CD4-positive, alpha-beta T cell (primary cell): ENCODE data around the gene NANOS3. TPM values are rescaled to one million over a fixed set of nuclear protein-coding genes. Genes with fewer than 3 reads are reported as not detected.

Experiments used
- ATAC-seq: fragments of 200-7000 bp; cut with Tn5 transposase; one replicate; pipeline ENCODE4 v1.10.0; 2022; ENCODE audit warnings: mild to moderate bottlenecking; ENCODE audit not compliant: poor library complexity
- CTCF ChIA-PET: fragments of 350-600 bp; sonication (Branson Sonifier 250); formaldehyde crosslinking; loops from one replicate; lab custom pipeline; 2021; ENCODE audit warnings: antibody characterized with exemption, inconsistent platforms; lab: Charles Lee
- POLR2A ChIA-PET: fragments of 350-600 bp; sonication (Branson Sonifier 250); formaldehyde crosslinking; loops from one replicate; lab custom pipeline; 2021; ENCODE audit warnings: antibody characterized with exemption, inconsistent platforms; lab: Charles Lee
- DNase-seq, 14 experiments: peaks; one replicate each; pipeline ENCODE4 v3.0.0-alpha.2; 2013 to 2020; ENCODE audit warnings: mixed read lengths in 2 of 14
- H3K27ac ChIP-seq, 2 donors: one replicate each; pipeline versions ENCODE4 v1.5.1 to v1.7.0; 2013; ENCODE audit warnings: low read length in 2 of 2, low read depth in 1 of 2, mild to moderate bottlenecking in 1 of 2
- H3K27me3 ChIP-seq, 2 experiments: 1 replicate in 1 of 2; 2 replicates in 1 of 2; pipeline versions ENCODE4 v1.6.1 to v1.7.0; 2013; ENCODE audit warnings: low read length in 2 of 2, control low read depth in 1 of 2, mild to moderate bottlenecking in 1 of 2, moderate library complexity in 1 of 2; ENCODE audit not compliant: insufficient read depth in 2 of 2, control insufficient read depth in 1 of 2
- H3K36me3 ChIP-seq: one replicate; pipeline ENCODE4 v1.6.1; 2013; ENCODE audit warnings: low read length, control low read depth; ENCODE audit not compliant: insufficient read depth
- H3K4me1 ChIP-seq: one replicate; pipeline ENCODE4 v1.6.1; 2013; ENCODE audit warnings: low read length, control low read depth; ENCODE audit not compliant: insufficient read depth
- H3K4me3 ChIP-seq: one replicate; pipeline ENCODE4 v1.5.1; 2013; ENCODE audit warnings: mild to moderate bottlenecking, low read length, moderate library complexity
- H3K9me3 ChIP-seq, 2 experiments: 1 replicate in 1 of 2; 2 replicates in 1 of 2; pipeline versions ENCODE4 v1.6.1 to v1.7.0; 2013; ENCODE audit warnings: low read length in 2 of 2, mild to moderate bottlenecking in 2 of 2, control low read depth in 1 of 2, moderate library complexity in 1 of 2; ENCODE audit not compliant: control insufficient read depth in 1 of 2, insufficient read depth in 1 of 2
- H3K27ac Mint-ChIP-seq: one replicate; pipeline ENCODE4 v1.8.0; 2020; ENCODE audit warnings: mixed read lengths
- H3K27me3 Mint-ChIP-seq: one replicate; pipeline ENCODE4 v1.8.0; 2021; ENCODE audit warnings: mixed read lengths
- H3K36me3 Mint-ChIP-seq: one replicate; pipeline ENCODE4 v1.8.0; 2021; ENCODE audit warnings: low read depth, mixed read lengths
- H3K4me1 Mint-ChIP-seq: one replicate; pipeline ENCODE4 v1.8.0; 2021; ENCODE audit warnings: low read depth, mixed read lengths
- H3K4me3 Mint-ChIP-seq: one replicate; pipeline ENCODE4 v1.8.0; 2020; ENCODE audit warnings: mild to moderate bottlenecking, mixed read lengths
- H3K9me3 Mint-ChIP-seq: one replicate; pipeline ENCODE4 v1.8.0; 2020; ENCODE audit warnings: mixed read lengths
- CTCF ChIP-seq: fragments of 200-600 bp; IDR thresholded peaks from one replicate; pipeline ENCODE4 v1.8.0; 2022; ENCODE audit warnings: antibody characterized with exemption, mild to moderate bottlenecking
- intact Hi-C, 2 experiments: fragments of 100-400 bp; cut with DNase I in 1 of 2; cut with micrococcal nuclease in 1 of 2; formaldehyde crosslinking; loops; one replicate each; pipeline versions ENCODE4 v1.15.1 to v1.9.0; 2023 to 2025; cut with DNase I, micrococcal nuclease
- total RNA-seq, 174 experiments: library from RNA in 2 of 174; stranded (reverse) in 2 of 174; gene quantifications; one replicate each; pipeline ENCODE4 v1.2.3 and lab custom pipeline; 2021 to 2026

NANOS3 gene
- total RNA-seq, 2 experiments from 2014 or later, result 0.87 TPM; not detected in 1

- DNase-seq (no peak), ATAC-seq (no peak)
- Histone ChIP-seq H3K27me3 (no peaks in the 10 kb centered on the region), H3K4me3 (no peak overlapping the region), H3K27ac (no peak overlapping the region), H3K4me1 (peaks cover 2% of the 10 kb centered on the region), H3K9me3 (peaks cover 0 to 6% of the 10 kb centered on the region in 2 experiments), H3K36me3 (peaks cover 64% of the 10 kb centered on the region)
- H3K4me3 Mint-ChIP-seq, result no peak overlapping the region
- no peaks in the 10 kb centered on the region for H3K4me1 Mint-ChIP-seq
- intact Hi-C loops, result no loop called here
- H3K27ac Mint-ChIP-seq, result no peak overlapping the region
- peaks cover 68% of the 10 kb centered on the region for H3K36me3 Mint-ChIP-seq
- no peak for TF ChIP-seq CTCF
- no peaks in the 10 kb centered on the region for H3K9me3 Mint-ChIP-seq
- H3K27me3 Mint-ChIP-seq, result no peaks in the 10 kb centered on the region
- ChIA-PET CTCF (no interaction called here), POLR2A (interaction anchor here (0.9 kb wide), 1 partner anchor 36 kb away, joined by 3 read pairs; no protein-coding TSS in a partner anchor)
Measured at GRCh38 chr19:13917888-13918406, 41.0 kb downstream of the NANOS3 start.

GRCh38 chr19:13918726-13919411 lies 41.9 kb downstream of the NANOS3 start:
- Mint-ChIP-seq H3K4me3 (no peak overlapping the region), H3K9me3 (no peaks in the 10 kb centered on the region), H3K27me3 (no peaks in the 10 kb centered on the region), H3K27ac (no peak overlapping the region), H3K4me1 (no peaks in the 10 kb centered on the region), H3K36me3 (peaks cover 67% of the 10 kb centered on the region)
- peaks cover 67% of the 10 kb centered on the region for H3K36me3 ChIP-seq
- no peak for TF ChIP-seq CTCF
- no peak for DNase-seq
- H3K27me3 ChIP-seq, result no peaks in the 10 kb centered on the region
- H3K27ac ChIP-seq, result no peak overlapping the region
- ChIA-PET CTCF (interaction anchor here (1.1 kb wide), 1 partner anchor 37 kb away, joined by 3 read pairs; no protein-coding TSS in a partner anchor), POLR2A (interaction anchor here (0.6 to 1.0 kb wide), 3 partner anchors 15 to 203 kb away, joined by 3 read pairs; no protein-coding TSS in a partner anchor)
- peaks cover 2% of the 10 kb centered on the region for H3K4me1 ChIP-seq
- H3K4me3 ChIP-seq, result no peak overlapping the region
- ATAC-seq, result no peak
- intact Hi-C loops, result no loop called here
- peaks cover 0 to 6% of the 10 kb centered on the region in 2 experiments for H3K9me3 ChIP-seq

GRCh38 chr19:13920524-13920923 lies 43.6 kb downstream of the NANOS3 start:
- DNase-seq (no peak), ATAC-seq (no peak)
- Histone ChIP-seq H3K9me3 (peaks cover 0 to 6% of the 10 kb centered on the region in 2 experiments), H3K27me3 (no peaks in the 10 kb centered on the region), H3K36me3 (peaks cover 61% of the 10 kb centered on the region), H3K4me1 (peaks cover 2% of the 10 kb centered on the region), H3K4me3 (no peak overlapping the region), H3K27ac (no peak overlapping the region)
- Mint-ChIP-seq H3K4me3 (no peak overlapping the region), H3K9me3 (no peaks in the 10 kb centered on the region), H3K27me3 (no peaks in the 10 kb centered on the region), H3K27ac (no peak overlapping the region), H3K4me1 (no peaks in the 10 kb centered on the region), H3K36me3 (peaks cover 67% of the 10 kb centered on the region)
- CTCF ChIA-PET, result no interaction called here
- TF ChIP-seq CTCF, result no peak
- intact Hi-C loops, result loop anchor here in 1 of 2 experiments (5.0 kb wide), 1 partner anchor 967 kb away; the partner anchor contains the start of gene OR7A17
- POLR2A ChIA-PET, result no interaction called here
